ENCODE data around the gene PGPEP1. TPM values are rescaled to one million over a fixed set of nuclear protein-coding genes. Genes with fewer than 3 reads are reported as not detected.
"Not testable (repeated sequence)": the region's sequence is repeated elsewhere in the genome, so short reads cannot be mapped to it uniquely, and the experiment has no call there.

Gene PGPEP1
- polyA plus RNA-seq, 4 donors: 15.5 to 26.2 (median 25.8) TPM

- no peak for DNase-seq (ENCODE audit: low read depth in 4 of 4, low spot score in 3 of 4)
Measured at GRCh38 chr19:18330868-18331267, 9.5 kb upstream of the PGPEP1 start.

- DNase-seq (ENCODE audit: low read depth in 4 of 4, low spot score in 3 of 4): no peak
Measured at GRCh38 chr19:18332917-18333530, 7.4 kb upstream of the PGPEP1 start.

GRCh38 chr19:18333680-18334079 lies 6.7 kb upstream of the PGPEP1 start:
- DNase-seq (ENCODE audit: low read depth in 4 of 4, low spot score in 3 of 4): no peak

- no peak for DNase-seq (ENCODE audit: low read depth in 4 of 4, low spot score in 3 of 4)
Measured at GRCh38 chr19:18336121-18336520, 4.3 kb upstream of the PGPEP1 start.

GRCh38 chr19:18338541-18338940 lies 1.9 kb upstream of the PGPEP1 start:
- no peak for DNase-seq (ENCODE audit: low read depth in 4 of 4, low spot score in 3 of 4)

GRCh38 chr19:18339723-18340122 lies 675 bp upstream of the PGPEP1 start:
- no peak for DNase-seq (ENCODE audit: low read depth in 4 of 4, low spot score in 3 of 4)

GRCh38 chr19:18340990-18341868 lies 831 bp downstream of the PGPEP1 start:
- no peak for DNase-seq (ENCODE audit: low read depth in 4 of 4, low spot score in 3 of 4)

GRCh38 chr19:18342090-18342632 lies 1.8 kb downstream of the PGPEP1 start:
- no peak for DNase-seq (ENCODE audit: low read depth in 4 of 4, low spot score in 3 of 4)

GRCh38 chr19:18344582-18344950 lies 4.2 kb downstream of the PGPEP1 start:
- no peak for DNase-seq (ENCODE audit: low read depth in 4 of 4, low spot score in 3 of 4)

GRCh38 chr19:18345296-18345695 lies 4.9 kb downstream of the PGPEP1 start:
- no peak for DNase-seq (ENCODE audit: low read depth in 4 of 4, low spot score in 3 of 4)

GRCh38 chr19:18346091-18346490 lies 5.7 kb downstream of the PGPEP1 start:
- DNase-seq (ENCODE audit: low read depth in 4 of 4, low spot score in 3 of 4): no peak

GRCh38 chr19:18348171-18348570 lies 7.8 kb downstream of the PGPEP1 start:
- DNase-seq (ENCODE audit: low read depth in 4 of 4, low spot score in 3 of 4): no peak

GRCh38 chr19:18348818-18349339 lies 8.5 kb downstream of the PGPEP1 start:
- not testable (repeated sequence) for DNase-seq (ENCODE audit: low read depth in 4 of 4, low spot score in 3 of 4)

GRCh38 chr19:18349524-18350128 lies 9.2 kb downstream of the PGPEP1 start:
- no peak for DNase-seq (ENCODE audit: low read depth in 4 of 4, low spot score in 3 of 4)

GRCh38 chr19:18350490-18350889 lies 10.1 kb downstream of the PGPEP1 start:
- no peak for DNase-seq (ENCODE audit: low read depth in 4 of 4, low spot score in 3 of 4)

- no peak for DNase-seq (ENCODE audit: low read depth in 4 of 4, low spot score in 3 of 4)
Measured at GRCh38 chr19:18351544-18351943, 11.1 kb downstream of the PGPEP1 start.

- DNase-seq (ENCODE audit: low read depth in 4 of 4, low spot score in 3 of 4): no peak
Measured at GRCh38 chr19:18353378-18354005, 13.1 kb downstream of the PGPEP1 start.

- DNase-seq (ENCODE audit: low read depth in 4 of 4, low spot score in 3 of 4): not testable (repeated sequence)
Measured at GRCh38 chr19:18354743-18355142, 14.3 kb downstream of the PGPEP1 start.

GRCh38 chr19:18357041-18357440 lies 16.6 kb downstream of the PGPEP1 start:
- DNase-seq (ENCODE audit: low read depth in 4 of 4, low spot score in 3 of 4): no peak

GRCh38 chr19:18361646-18362045 lies 21.2 kb downstream of the PGPEP1 start:
- DNase-seq (ENCODE audit: low read depth in 4 of 4, low spot score in 3 of 4): no peak
